Hematopoietic multipotent progenitor cell treated with erythropoietin and hydrocortisone succinate and interleukin-3 and kit ligand, for 17 days (in vitro differentiated cells): ENCODE data around the gene NPDC1.
"Not testable (repeated sequence)": the region's sequence is repeated elsewhere in the genome, so short reads cannot be mapped to it uniquely, and the experiment has no call there.

Experiments used
- DNase-seq: peaks from one replicate; pipeline ENCODE4 v3.0.0-alpha.2; 2015; ENCODE audit warnings: low spot score

NPDC1 gene

GRCh38 chr9:137011156-137011555 lies 34.8 kb downstream of the NPDC1 start:
- no peak for DNase-seq

GRCh38 chr9:137009938-137010732 lies 35.8 kb downstream of the NPDC1 start:
- no peak for DNase-seq

GRCh38 chr9:137009217-137009616 lies 36.8 kb downstream of the NPDC1 start:
- no peak for DNase-seq

GRCh38 chr9:137008312-137008711 lies 37.7 kb downstream of the NPDC1 start:
- no peak for DNase-seq

- no peak for DNase-seq
These were observed 38.1 kb downstream of the NPDC1 start for GRCh38 chr9:137007816-137008270.

GRCh38 chr9:137007108-137007815 lies 38.7 kb downstream of the NPDC1 start:
- DNase-seq = no peak

- DNase-seq = no peak
These were observed 39.6 kb downstream of the NPDC1 start for GRCh38 chr9:137006116-137007003.

GRCh38 chr9:137004285-137004684 lies 41.7 kb downstream of the NPDC1 start:
- DNase-seq = not testable (repeated sequence)

GRCh38 chr9:137002646-137003041 lies 43.3 kb downstream of the NPDC1 start:
- no peak for DNase-seq

GRCh38 chr9:137001857-137002645 lies 43.9 kb downstream of the NPDC1 start:
- DNase-seq = no peak

GRCh38 chr9:137000177-137000930 lies 45.6 kb downstream of the NPDC1 start:
- DNase-seq = no peak

- DNase-seq = no peak
These were observed 48.1 kb downstream of the NPDC1 start for GRCh38 chr9:136997830-136998234.

- no peak for DNase-seq
These were observed 48.6 kb downstream of the NPDC1 start for GRCh38 chr9:136997371-136997770.

- no peak for DNase-seq
These were observed 49.4 kb downstream of the NPDC1 start, which contains the start of gene CLIC3 for GRCh38 chr9:136996361-136997292. Gene CLIC3 (minus strand): TSS chr9:136996568. CDS start chr9:136996543, 25 bp downstream.

- DNase-seq = no peak
These were observed 50.1 kb downstream of the NPDC1 start for GRCh38 chr9:136995772-136996311.

GRCh38 chr9:136995362-136995761 lies 50.6 kb downstream of the NPDC1 start:
- DNase-seq = no peak

- DNase-seq = no peak
These were observed 51.1 kb downstream of the NPDC1 start for GRCh38 chr9:136994888-136995230.

GRCh38 chr9:136994180-136994887 lies 51.6 kb downstream of the NPDC1 start:
- no peak for DNase-seq
